IPS DF 6.9 (cell line): Measurements from ENCODE around the gene PDE10A.
"Not testable (repeated sequence)": the region's sequence is repeated elsewhere in the genome, so short reads cannot be mapped to it uniquely, and the experiment has no call there.

Source experiments
- DNase-seq: peaks from one replicate; pipeline ENCODE4 v3.0.0-alpha.2; 2013; ENCODE audit warnings: low read depth, low spot score
- H3K27ac ChIP-seq: one replicate; pipeline ENCODE4 v1.5.1; 2013; ENCODE audit warnings: low read length, control low read depth
- H3K27me3 ChIP-seq: 2 replicates; pipeline ENCODE4 v1.6.1; 2013; ENCODE audit warnings: mild to moderate bottlenecking, low read length; ENCODE audit not compliant: control insufficient read depth, insufficient read depth
- H3K36me3 ChIP-seq: 2 replicates; pipeline ENCODE4 v1.6.1; 2013; ENCODE audit warnings: low read length; ENCODE audit not compliant: control insufficient read depth, insufficient read depth
- H3K4me1 ChIP-seq: 2 replicates; pipeline ENCODE4 v1.6.1; 2013; ENCODE audit warnings: low read length; ENCODE audit not compliant: control insufficient read depth, insufficient read depth
- H3K4me3 ChIP-seq: 2 replicates; pipeline ENCODE4 v1.5.1; 2013; ENCODE audit warnings: mild to moderate bottlenecking, low read length
- H3K9me3 ChIP-seq: 2 replicates; pipeline ENCODE4 v1.6.1; 2013; ENCODE audit warnings: low read length, inconsistent platforms; ENCODE audit not compliant: control insufficient read depth, insufficient read depth
- WGBS: extraction: QIAGEN DNeasy Blood & Tissue Kit; methylation state at CpG from one replicate; pipeline ENCODE4 v1.1.7; 2013; ENCODE audit warnings: mixed read lengths, missing lambda C conversion rate; ENCODE audit not compliant: insufficient read length, insufficient coverage; 5-methylcytosine and 5-hydroxymethylcytosine counted together

PDE10A gene

DNA sequence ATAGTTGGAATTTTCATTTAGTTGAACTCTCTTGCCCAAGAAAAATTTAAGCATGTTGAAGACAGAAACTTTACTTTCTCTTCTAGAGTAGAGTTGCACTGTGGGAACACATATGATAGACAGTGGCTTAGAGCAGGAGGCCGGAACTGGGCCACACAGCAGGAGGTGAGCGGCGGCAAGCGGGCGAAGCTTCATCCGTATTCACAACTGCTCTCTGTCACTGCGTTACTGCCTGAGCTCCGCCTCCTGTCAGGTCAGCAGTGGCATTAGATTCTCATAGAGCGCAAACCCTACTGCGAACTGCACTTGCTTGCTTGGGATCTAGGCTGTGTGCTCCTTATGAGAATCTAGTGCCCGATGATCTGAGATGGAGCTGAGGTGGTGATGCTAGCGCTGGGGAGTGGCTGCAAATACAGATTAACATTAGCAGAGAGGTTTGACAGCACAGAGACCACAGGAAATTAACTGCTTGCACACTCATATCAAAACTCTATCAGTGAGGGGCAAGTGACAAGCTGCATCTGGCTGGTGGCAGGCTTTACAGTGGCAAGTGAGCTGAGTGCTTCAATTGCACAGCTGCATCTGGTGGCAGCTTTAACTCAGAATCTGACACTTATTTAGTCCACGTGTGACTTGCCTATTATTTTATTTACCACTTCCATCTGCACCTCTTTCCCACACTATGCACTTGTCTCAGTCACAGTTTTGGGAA is 178.7 kb downstream of the PDE10A start:
- H3K4me1 ChIP-seq: no peaks in the 10 kb centered on the region
- H3K27me3 ChIP-seq: no peaks in the 10 kb centered on the region
- DNase-seq: no peak
- no peaks in the 10 kb centered on the region for H3K9me3 ChIP-seq
- no peaks in the 10 kb centered on the region for H3K36me3 ChIP-seq
- no CpG with 5 or more reads among the region's 13 CpGs for WGBS
- no peak overlapping the region for H3K4me3 ChIP-seq
- no peak overlapping the region for H3K27ac ChIP-seq

DNA sequence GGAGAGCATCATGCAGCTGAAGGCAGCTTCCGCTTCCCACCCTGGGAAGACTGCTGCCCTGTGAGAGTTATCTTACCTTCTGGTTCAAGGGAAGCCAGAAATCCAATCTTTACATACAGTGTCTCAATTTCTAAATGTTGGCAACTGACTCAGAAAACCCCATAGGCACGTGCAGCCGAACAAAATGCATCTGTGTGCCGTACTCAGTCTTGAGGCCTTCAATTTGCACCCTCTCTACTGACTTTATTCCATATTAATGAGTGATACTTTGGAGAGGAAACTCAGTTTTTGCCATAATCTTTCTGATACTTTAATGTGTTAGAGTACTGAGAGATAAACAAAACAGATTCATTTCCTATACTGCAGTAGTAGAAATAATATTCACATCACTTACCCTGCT is 181.1 kb downstream of the PDE10A start:
- WGBS: no CpG with 5 or more reads among the region's 4 CpGs
- Histone ChIP-seq H3K27me3 (no peaks in the 10 kb centered on the region), H3K27ac (no peak overlapping the region), H3K4me3 (no peak overlapping the region), H3K4me1 (no peaks in the 10 kb centered on the region), H3K36me3 (no peaks in the 10 kb centered on the region), H3K9me3 (no peaks in the 10 kb centered on the region)
- DNase-seq: no peak

DNA sequence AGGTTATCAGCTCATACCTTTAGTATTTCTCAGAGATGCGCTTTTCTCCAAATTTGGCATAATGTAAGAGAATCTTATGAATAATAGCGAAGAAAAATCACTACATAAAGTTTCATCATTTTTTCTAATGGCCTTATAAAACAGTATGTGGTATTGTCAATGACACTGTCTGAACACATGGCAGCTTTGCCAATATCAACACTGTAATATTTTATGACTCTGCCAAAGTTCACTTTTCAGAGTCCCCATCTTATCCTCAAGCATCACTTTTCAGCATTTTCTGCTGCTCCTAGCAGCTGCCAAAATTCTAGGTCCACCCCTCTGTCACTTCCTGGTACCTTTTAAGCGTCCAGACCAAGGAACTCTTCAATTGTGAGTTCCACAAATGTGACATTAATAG is 182.1 kb downstream of the PDE10A start:
- DNase-seq: no peak
- WGBS: no CpG with 5 or more reads among the region's 3 CpGs
- Histone ChIP-seq H3K27me3 (no peaks in the 10 kb centered on the region), H3K9me3 (no peaks in the 10 kb centered on the region), H3K27ac (no peak overlapping the region), H3K4me1 (no peaks in the 10 kb centered on the region), H3K36me3 (no peaks in the 10 kb centered on the region), H3K4me3 (no peak overlapping the region)

DNA sequence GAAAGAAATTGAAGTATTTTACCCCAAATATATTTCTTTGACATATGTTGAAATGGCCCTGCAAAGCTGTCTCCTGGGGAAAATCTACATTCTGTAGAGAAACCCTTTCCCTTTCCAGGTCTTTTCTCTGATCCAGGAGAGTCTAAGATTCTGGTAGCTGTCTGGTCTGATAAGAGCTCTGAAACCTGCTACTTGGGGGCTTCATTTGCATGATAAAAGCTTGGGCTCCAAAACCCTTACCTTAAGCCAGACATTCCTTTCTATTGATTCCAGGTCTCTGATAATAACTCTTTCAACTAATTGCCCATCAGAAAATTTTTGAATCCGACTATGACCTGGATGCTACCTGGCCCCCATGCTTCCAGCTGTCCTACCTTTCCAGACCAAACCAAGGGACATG is 184.5 kb downstream of the PDE10A start:
- Histone ChIP-seq H3K9me3 (no peaks in the 10 kb centered on the region), H3K36me3 (no peaks in the 10 kb centered on the region), H3K27ac (no peak overlapping the region), H3K4me3 (no peak overlapping the region), H3K27me3 (no peaks in the 10 kb centered on the region), H3K4me1 (no peaks in the 10 kb centered on the region)
- no CpG with 5 or more reads among the region's 1 CpG for WGBS
- no peak for DNase-seq

DNA sequence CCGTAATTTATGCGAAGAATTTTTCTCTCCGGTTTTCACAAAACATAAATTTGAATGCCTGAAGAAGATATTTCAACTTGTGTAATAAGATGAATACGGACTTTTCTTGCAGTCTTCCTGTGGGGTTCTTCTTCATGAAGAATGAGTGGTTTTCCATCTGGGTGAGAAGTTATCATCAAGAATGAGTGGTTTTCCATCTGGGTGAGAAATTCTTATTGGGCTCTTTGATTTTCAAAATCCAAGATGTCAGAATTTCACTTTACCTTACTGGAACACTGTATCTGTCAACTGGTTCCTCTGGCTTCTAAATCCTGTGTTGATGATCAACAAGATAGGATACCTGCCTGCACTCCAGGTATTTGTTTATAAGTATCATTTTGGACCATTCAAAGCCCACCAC is 193.6 kb downstream of the PDE10A start:
- DNase-seq: no peak
- no peaks in the 10 kb centered on the region for H3K27me3 ChIP-seq
- no peak overlapping the region for H3K4me3 ChIP-seq
- no CpG with 5 or more reads among the region's 4 CpGs for WGBS
- no peak overlapping the region for H3K27ac ChIP-seq
- no peaks in the 10 kb centered on the region for H3K4me1 ChIP-seq
- H3K36me3 ChIP-seq: no peaks in the 10 kb centered on the region
- no peaks in the 10 kb centered on the region for H3K9me3 ChIP-seq

DNA sequence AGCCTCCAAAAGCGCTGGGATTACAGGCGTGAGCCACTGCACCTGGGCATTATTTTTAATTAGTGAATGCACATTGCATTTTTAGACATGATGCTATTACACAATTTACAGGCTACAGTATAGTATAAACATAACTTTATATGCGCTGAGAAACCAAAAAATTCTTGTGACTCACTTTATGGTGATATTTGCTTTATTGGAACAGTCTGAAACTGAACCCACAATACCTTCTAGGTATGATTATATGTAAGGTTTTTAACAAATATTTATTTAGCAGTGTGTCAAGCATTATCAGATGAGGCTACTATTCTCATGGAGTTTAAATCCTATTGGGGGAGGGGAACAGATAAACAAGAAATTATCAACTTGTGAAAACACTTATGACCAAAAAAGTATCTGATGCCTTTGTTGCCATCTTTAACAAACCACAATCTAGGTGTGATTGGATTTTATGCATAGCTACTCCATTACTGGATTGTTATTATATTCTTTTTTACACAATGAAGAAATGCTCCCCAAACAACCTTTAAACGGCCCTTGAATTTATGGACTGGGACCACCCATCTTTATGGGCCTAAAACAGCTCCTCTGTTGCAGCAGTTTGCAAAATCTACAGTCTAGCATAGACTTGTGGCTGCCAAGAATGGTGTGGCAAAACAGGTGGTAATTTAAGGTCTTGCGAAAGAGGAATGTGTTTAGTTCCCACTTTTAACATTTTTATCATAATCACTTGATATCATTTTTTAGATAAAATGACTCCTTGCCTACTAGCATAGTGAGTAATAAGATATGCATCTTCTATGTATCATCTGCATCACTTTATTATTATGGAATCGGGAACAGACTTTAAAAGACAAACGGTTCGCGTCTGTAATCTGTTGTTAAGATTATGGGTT is 194.5 kb downstream of the PDE10A start:
- H3K9me3 ChIP-seq: no peaks in the 10 kb centered on the region; the same call in 1 of the 2 replicates
- H3K4me3 ChIP-seq: no peak overlapping the region
- no peak overlapping the region for H3K27ac ChIP-seq
- H3K4me1 ChIP-seq: no peaks in the 10 kb centered on the region
- no peaks in the 10 kb centered on the region for H3K36me3 ChIP-seq
- no peaks in the 10 kb centered on the region for H3K27me3 ChIP-seq
- no peak for DNase-seq
- no CpG with 5 or more reads among the region's 9 CpGs for WGBS

DNA sequence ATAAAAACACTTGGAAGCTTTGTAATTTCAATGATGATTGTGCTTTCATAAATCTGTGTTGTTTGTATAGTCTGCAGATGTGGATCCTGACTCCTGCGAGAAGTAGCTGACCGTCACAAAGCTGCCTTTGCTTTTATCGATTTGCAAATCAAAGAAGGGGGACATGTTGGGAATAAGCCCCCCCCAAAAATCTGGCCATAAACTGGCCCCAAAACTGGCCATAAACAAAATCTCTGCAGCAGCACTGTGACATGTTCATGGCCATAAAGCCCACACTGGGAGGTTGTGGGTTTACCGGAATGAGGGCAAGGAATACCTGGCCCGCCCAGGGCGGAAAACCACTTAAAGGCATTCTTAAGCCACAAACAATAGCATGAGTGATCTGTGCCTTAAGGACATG is 199.5 kb downstream of the PDE10A start:
- WGBS: no CpG with 5 or more reads among the region's 6 CpGs
- H3K4me3 ChIP-seq: not testable (repeated sequence)

DNA sequence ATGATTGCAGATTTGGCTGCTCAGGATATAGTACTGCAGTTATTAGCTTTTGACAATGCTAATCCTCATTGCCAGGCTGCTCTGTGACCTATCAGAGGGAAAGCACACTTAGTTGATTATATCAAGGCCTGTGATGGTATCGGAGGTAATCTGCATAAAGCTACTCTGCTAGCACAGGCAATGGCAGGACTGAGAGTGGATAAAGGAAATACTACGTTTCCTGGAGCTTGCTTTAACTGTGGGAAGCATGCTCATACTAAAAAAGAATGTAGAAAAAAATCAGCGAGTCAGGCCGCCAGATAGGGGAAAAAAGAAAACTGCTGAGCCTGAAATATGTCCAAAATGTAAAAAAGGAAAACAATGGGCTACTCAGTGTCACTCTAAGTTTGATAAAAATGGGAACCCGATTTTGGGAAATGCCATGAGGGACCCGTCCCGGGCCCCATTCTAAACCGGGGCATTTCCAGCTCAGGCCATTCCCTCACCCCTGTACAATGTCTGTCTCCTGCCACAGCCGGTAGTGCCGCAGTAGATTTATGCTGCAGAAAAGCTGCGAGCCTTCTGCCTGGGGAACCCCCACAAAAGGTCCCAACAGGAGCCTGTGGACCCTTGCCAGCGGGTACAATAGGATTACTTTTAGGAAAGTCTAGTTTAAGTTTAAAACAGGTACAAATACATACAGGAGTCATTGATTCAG is 203.3 kb downstream of the PDE10A start:
- not testable (repeated sequence) for H3K27me3 ChIP-seq, H3K4me1 ChIP-seq, H3K4me3 ChIP-seq, DNase-seq, H3K9me3 ChIP-seq, H3K27ac ChIP-seq, H3K36me3 ChIP-seq
- no CpG with 5 or more reads among the region's 12 CpGs for WGBS

More for the DNA sequence above, 199.5 kb downstream of the PDE10A start:
- H3K27ac ChIP-seq, H3K9me3 ChIP-seq, H3K27me3 ChIP-seq, H3K4me1 ChIP-seq, H3K36me3 ChIP-seq, DNase-seq: not testable (repeated sequence)

DNA sequence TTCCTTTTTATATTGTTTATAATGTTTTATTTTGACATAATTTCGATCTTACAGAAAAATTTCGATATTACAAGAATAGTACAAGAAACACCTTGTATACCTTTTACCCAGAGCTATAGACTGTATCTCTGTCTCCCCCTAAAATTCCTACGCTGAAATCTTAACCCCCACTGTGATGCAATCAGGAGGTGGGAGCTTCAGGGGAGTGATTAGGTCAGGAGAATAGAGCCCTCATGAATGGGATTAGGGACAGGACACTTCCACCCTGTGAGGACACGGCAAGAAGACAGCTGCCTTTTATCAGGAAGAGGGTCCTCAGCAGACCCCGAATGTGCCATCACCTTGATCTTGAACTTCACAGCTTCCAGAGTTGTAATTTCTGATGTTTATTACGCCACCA is 204.9 kb downstream of the PDE10A start:
- Histone ChIP-seq H3K9me3 (no peaks in the 10 kb centered on the region), H3K4me3 (no peak overlapping the region), H3K27me3 (no peaks in the 10 kb centered on the region), H3K4me1 (no peaks in the 10 kb centered on the region), H3K27ac (no peak overlapping the region), H3K36me3 (no peaks in the 10 kb centered on the region)
- no CpG with 5 or more reads among the region's 6 CpGs for WGBS
- no peak for DNase-seq

DNA sequence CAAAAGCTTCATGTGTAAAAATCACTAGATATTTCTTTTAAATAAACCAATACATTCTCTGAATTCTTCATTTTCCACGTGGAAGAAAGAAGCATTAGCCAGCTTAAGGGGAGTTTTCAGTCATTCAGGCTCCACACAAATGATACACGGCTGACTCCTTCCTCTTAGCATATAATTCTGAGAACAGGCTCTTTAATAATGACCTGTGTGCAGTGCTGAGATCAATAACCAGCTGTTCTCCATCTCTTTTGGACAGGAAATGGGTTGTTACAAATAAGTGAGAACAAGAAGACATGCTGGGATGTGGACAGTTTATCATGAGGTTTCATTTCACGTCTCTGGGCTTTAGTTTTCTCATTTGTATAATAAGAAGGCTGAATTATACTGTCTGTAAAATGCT is 206.8 kb downstream of the PDE10A start:
- Histone ChIP-seq H3K27ac (no peak overlapping the region), H3K36me3 (no peaks in the 10 kb centered on the region), H3K4me3 (no peak overlapping the region), H3K27me3 (no peaks in the 10 kb centered on the region), H3K4me1 (no peaks in the 10 kb centered on the region), H3K9me3 (no peaks in the 10 kb centered on the region)
- WGBS: no CpG with 5 or more reads among the region's 3 CpGs
- no peak for DNase-seq
